Activated naive CD4-positive, alpha-beta T cell treated with anti-CD3 and anti-CD28 coated beads, Interleukin-2, amount 50 U/mL, for 72 hours (primary cell): ENCODE measurements around the gene GCN1. TPM values are rescaled to one million over a fixed set of nuclear protein-coding genes. Genes with fewer than 3 reads are reported as not detected.
"Not testable (repeated sequence)": the region's sequence is repeated elsewhere in the genome, so short reads cannot be mapped to it uniquely, and the experiment has no call there.

Experiments used
- ATAC-seq, 2 donors: fragments of 150-1000 bp; cut with Tn5 transposase; 2 replicates each; pipeline ENCODE4 v1.10.0; 2021; ENCODE audit warnings: mild to moderate bottlenecking in 2 of 2, moderate library complexity in 2 of 2
- DNase-seq, 2 donors: peaks; one replicate each; pipeline ENCODE4 v3.0.0; 2021 to 2022; ENCODE audit warnings: low spot score in 2 of 2
- H3K27ac Mint-ChIP-seq, 2 donors: one replicate each; pipeline ENCODE4 v1.8.0; 2022; ENCODE audit warnings: mild to moderate bottlenecking in 2 of 2, mixed read lengths in 2 of 2
- H3K36me3 Mint-ChIP-seq, 2 donors: one replicate each; pipeline ENCODE4 v1.8.0; 2022; ENCODE audit warnings: mixed read lengths in 2 of 2
- H3K9me3 Mint-ChIP-seq, 2 donors: one replicate each; pipeline ENCODE4 v1.8.0; 2022; ENCODE audit warnings: mixed read lengths in 2 of 2
- total RNA-seq, 2 donors: library from RNA; stranded (reverse); gene quantifications; one replicate each; pipeline ENCODE4 v1.2.3, GENCODE V29; 2022

The GCN1 gene
- total RNA-seq, 2 donors from 2014 or later: 114 to 131 TPM

- Mint-ChIP-seq H3K36me3 (no peaks in the 10 kb centered on the region), H3K27ac (peak overlapping the region; percentile 44 to 70), H3K9me3 (no peaks in the 10 kb centered on the region)
- no peak for DNase-seq
- ATAC-seq: peak in 1 of 2 donors; percentile 50
Measured at GRCh38 chr12:120218680-120219606, 24.4 kb upstream of the GCN1 start.

- H3K36me3 Mint-ChIP-seq: no peaks in the 10 kb centered on the region
- DNase-seq (no peak), ATAC-seq (no peak)
- H3K9me3 Mint-ChIP-seq: no peaks in the 10 kb centered on the region
- H3K27ac Mint-ChIP-seq: no peak overlapping the region
Measured at GRCh38 chr12:120216742-120217605, 22.5 kb upstream of the GCN1 start.

GRCh38 chr12:120215766-120216735 is 21.5 kb upstream of the GCN1 start:
- Mint-ChIP-seq H3K9me3 (no peaks in the 10 kb centered on the region), H3K36me3 (no peaks in the 10 kb centered on the region), H3K27ac (peak overlapping the region; percentile 16 to 96)
- ATAC-seq (no peak), DNase-seq (no peak)

GRCh38 chr12:120215357-120215735 is 20.8 kb upstream of the GCN1 start:
- H3K36me3 Mint-ChIP-seq: no peaks in the 10 kb centered on the region
- no peaks in the 10 kb centered on the region for H3K9me3 Mint-ChIP-seq
- DNase-seq (no peak), ATAC-seq (no peak)
- H3K27ac Mint-ChIP-seq: peak overlapping the region; percentile 16 to 96

- Mint-ChIP-seq H3K9me3 (no peaks in the 10 kb centered on the region), H3K36me3 (no peaks in the 10 kb centered on the region), H3K27ac (peak overlapping the region in 1 of 2 donors; percentile 41)
- ATAC-seq (no peak), DNase-seq (no peak)
Measured at GRCh38 chr12:120214626-120215356, 20.3 kb upstream of the GCN1 start.

- ATAC-seq (no peak), DNase-seq (no peak)
- no peaks in the 10 kb centered on the region for H3K9me3 Mint-ChIP-seq
- H3K27ac Mint-ChIP-seq: peak overlapping the region in 1 of 2 donors; percentile 55
- no peaks in the 10 kb centered on the region for H3K36me3 Mint-ChIP-seq
Measured at GRCh38 chr12:120213758-120214157, 19.2 kb upstream of the GCN1 start.

- not testable (repeated sequence) for H3K27ac Mint-ChIP-seq, H3K36me3 Mint-ChIP-seq, H3K9me3 Mint-ChIP-seq, ATAC-seq, DNase-seq
Measured at GRCh38 chr12:120213182-120213581, 18.7 kb upstream of the GCN1 start.

GRCh38 chr12:120212301-120212700 is 17.8 kb upstream of the GCN1 start:
- Mint-ChIP-seq H3K9me3 (no peaks in the 10 kb centered on the region), H3K27ac (no peak overlapping the region), H3K36me3 (no peaks in the 10 kb centered on the region)
- DNase-seq: no peak
- ATAC-seq: no peak

- no peak for DNase-seq
- H3K27ac Mint-ChIP-seq: peak overlapping the region; percentile 40 to 86
- H3K36me3 Mint-ChIP-seq: no peaks in the 10 kb centered on the region
- no peaks in the 10 kb centered on the region for H3K9me3 Mint-ChIP-seq
- ATAC-seq: no peak
Measured at GRCh38 chr12:120211904-120212283, 17.4 kb upstream of the GCN1 start.

GRCh38 chr12:120211243-120211903 is 16.9 kb upstream of the GCN1 start:
- H3K9me3 Mint-ChIP-seq: no peaks in the 10 kb centered on the region
- no peaks in the 10 kb centered on the region for H3K36me3 Mint-ChIP-seq
- ATAC-seq: no peak
- H3K27ac Mint-ChIP-seq: peak overlapping the region; percentile 40 to 86
- no peak for DNase-seq

- Mint-ChIP-seq H3K9me3 (no peaks in the 10 kb centered on the region), H3K36me3 (no peaks in the 10 kb centered on the region), H3K27ac (peak overlapping the region in 1 of 2 donors; percentile 67)
- DNase-seq: no peak
- ATAC-seq: peak in 1 of 2 donors; percentile 16
Measured at GRCh38 chr12:120209851-120210250, 15.3 kb upstream of the GCN1 start.

- Mint-ChIP-seq H3K27ac (no peak overlapping the region), H3K9me3 (no peaks in the 10 kb centered on the region), H3K36me3 (no peaks in the 10 kb centered on the region)
- DNase-seq: no peak
- ATAC-seq: no peak
Measured at GRCh38 chr12:120207227-120207626, 12.7 kb upstream of the GCN1 start.

- H3K36me3 Mint-ChIP-seq, ATAC-seq, H3K27ac Mint-ChIP-seq, H3K9me3 Mint-ChIP-seq, DNase-seq: not testable (repeated sequence)
Measured at GRCh38 chr12:120206781-120207180, 12.3 kb upstream of the GCN1 start.

GRCh38 chr12:120206228-120206627 is 11.7 kb upstream of the GCN1 start:
- Mint-ChIP-seq H3K27ac (no peak overlapping the region), H3K36me3 (peaks cover under 1 to 2% of the 10 kb centered on the region in 2 donors), H3K9me3 (no peaks in the 10 kb centered on the region)
- DNase-seq: no peak
- no peak for ATAC-seq

- ATAC-seq (no peak), DNase-seq (no peak)
- Mint-ChIP-seq H3K9me3 (no peaks in the 10 kb centered on the region), H3K36me3 (peaks cover 21 to 22% of the 10 kb centered on the region in 2 donors), H3K27ac (no peak overlapping the region)
Measured at GRCh38 chr12:120204171-120204570, 9.7 kb upstream of the GCN1 start.
